GM23338 (cell line): ENCODE data around the gene SRSF5. TPM values are rescaled to one million over a fixed set of nuclear protein-coding genes. Genes with fewer than 3 reads are reported as not detected.
"Not testable (repeated sequence)": the region's sequence is repeated elsewhere in the genome, so short reads cannot be mapped to it uniquely, and the experiment has no call there.

Source experiments
- ATAC-seq: fragments of 200-7000 bp; cut with Tn5 transposase; 3 replicates; pipeline ENCODE4 v1.9.1; 2020
- DNase-seq: peaks from one replicate; pipeline ENCODE4 v3.0.0-alpha.2; 2015; ENCODE audit warnings: low spot score
- H2AFZ ChIP-seq: fragments of 200-600 bp; sonication (generic); 2 replicates; pipeline ENCODE4 v1.8.0; 2016; ENCODE audit warnings: antibody characterized with exemption, mild to moderate bottlenecking, moderate library complexity
- H3F3A ChIP-seq: fragments of 200-600 bp; sonication (generic); replicated peaks from 2 replicates; pipeline ENCODE4 v1.8.0; 2017; ENCODE audit warnings: antibody characterized with exemption, mixed run types, low read depth
- H3K27ac ChIP-seq: fragments of 200-600 bp; sonication (generic); 2 replicates; pipeline ENCODE4 v1.6.1; 2016; ENCODE audit warnings: low read depth
- H3K27me3 ChIP-seq: fragments of 200-600 bp; sonication (generic); 2 replicates; pipeline ENCODE4 v1.8.0; 2016; ENCODE audit warnings: mild to moderate bottlenecking, mixed run types, moderate library complexity; ENCODE audit not compliant: insufficient read depth
- H3K36me3 ChIP-seq: fragments of 200-600 bp; sonication (generic); 2 replicates; pipeline ENCODE4 v1.8.0; 2016; ENCODE audit warnings: mild to moderate bottlenecking; ENCODE audit not compliant: insufficient read depth
- H3K4me1 ChIP-seq: fragments of 200-600 bp; sonication (generic); 2 replicates; pipeline ENCODE4 v1.8.0; 2016; ENCODE audit warnings: mild to moderate bottlenecking, moderate library complexity; ENCODE audit not compliant: insufficient read depth
- H3K4me2 ChIP-seq: fragments of 200-600 bp; sonication (generic); 2 replicates; pipeline ENCODE4 v1.7.1; 2017; ENCODE audit warnings: mixed run types
- H3K4me3 ChIP-seq: fragments of 200-600 bp; sonication (generic); 2 replicates; pipeline ENCODE4 v1.6.1; 2016; ENCODE audit warnings: mixed run types
- H3K79me2 ChIP-seq: fragments of 200-600 bp; sonication (generic); replicated peaks from 2 replicates; pipeline ENCODE4 v1.8.0; 2017; ENCODE audit warnings: mild to moderate bottlenecking; ENCODE audit not compliant: insufficient read depth
- H3K9me2 ChIP-seq: fragments of 200-600 bp; sonication (generic); 2 replicates; pipeline ENCODE4 v1.8.0; 2017; ENCODE audit not compliant: insufficient read depth
- H4K20me1 ChIP-seq: fragments of 200-600 bp; sonication (generic); replicated peaks from 2 replicates; pipeline ENCODE4 v1.8.0; 2017; ENCODE audit warnings: mild to moderate bottlenecking; ENCODE audit not compliant: insufficient read depth
- H3K27ac Mint-ChIP-seq: 2 replicates; pipeline ENCODE4 v1.8.0; 2020; ENCODE audit warnings: inconsistent platforms, mild to moderate bottlenecking, moderate library complexity, mixed read lengths
- H3K27me3 Mint-ChIP-seq: 3 replicates; pipeline ENCODE4 v1.8.0; 2022; ENCODE audit warnings: low read depth, mild to moderate bottlenecking, moderate library complexity, mixed read lengths, inconsistent platforms; ENCODE audit not compliant: insufficient read depth, poor library complexity
- H3K36me3 Mint-ChIP-seq: 3 replicates; pipeline ENCODE4 v1.8.0; 2021; ENCODE audit warnings: low read depth, mild to moderate bottlenecking, inconsistent platforms, moderate library complexity, mixed read lengths
- H3K4me1 Mint-ChIP-seq: 3 replicates; pipeline ENCODE4 v1.8.0; 2020; ENCODE audit warnings: mild to moderate bottlenecking, inconsistent platforms, mixed read lengths
- H3K4me3 Mint-ChIP-seq: 3 replicates; pipeline ENCODE4 v1.8.0; 2021; ENCODE audit warnings: moderate library complexity, mild to moderate bottlenecking, inconsistent platforms, mixed read lengths
- H3K9me3 Mint-ChIP-seq: 3 replicates; pipeline ENCODE4 v1.8.0; 2020; ENCODE audit warnings: moderate library complexity, mild to moderate bottlenecking, inconsistent platforms, mixed read lengths
- CREB1 ChIP-seq: fragments of 250-450 bp; sonication (Bioruptor Pico); IDR thresholded peaks from 2 replicates; pipeline ENCODE4 v1.5.0; 2020; ENCODE audit warnings: low read depth, mild to moderate bottlenecking, moderate library complexity
- CTCF ChIP-seq, 2 experiments: fragments of 200-600 bp in 1 of 2; sonication (generic) in 1 of 2; conservative IDR thresholded peaks; 2 replicates each; pipeline versions ENCODE4 v1.5.1 to v1.6.1; 2016 to 2017; ENCODE audit warnings: antibody characterized with exemption in 2 of 2, low read depth in 2 of 2, mild to moderate bottlenecking in 2 of 2, moderate library complexity in 1 of 2
- POLR2AphosphoS5 ChIP-seq: IDR thresholded peaks from 2 replicates; pipeline ENCODE4 v1.6.1; 2016; ENCODE audit warnings: antibody characterized with exemption, low read depth
- STAT1 ChIP-seq: IDR thresholded peaks from one replicate; pipeline ENCODE4 v1.6.1; 2016; ENCODE audit warnings: antibody characterized with exemption; ENCODE audit not compliant: unreplicated experiment
- ZNF331 ChIP-seq: fragments of 250-450 bp; sonication (Bioruptor Pico); IDR thresholded peaks from 2 replicates; pipeline ENCODE4 v1.5.0; 2020; ENCODE audit warnings: low read depth, mild to moderate bottlenecking, moderate library complexity
- long read RNA-seq: library from polyadenylated mRNA; unstranded; transcript quantifications from one replicate; pipeline ENCODE4 v2.0.0, GENCODE V29; 2020; ENCODE audit not compliant: unreplicated experiment
- polyA plus RNA-seq: library from polyadenylated mRNA; unstranded; fragments of >200 nt; fragmentation: Nextera tagmentation; extraction: Ambion mirVana; gene quantifications from 2 replicates; pipeline ENCODE4 v1.2.1, GENCODE V29; 2016
- total RNA-seq: library from RNA; depleted of rRNA; stranded (reverse); fragments of >200 nt; shearing (Covaris generic); gene quantifications from 2 replicates; pipeline ENCODE4 v1.2.3, GENCODE V29; 2014; rRNA removed
- TF ChIP-seq, protein P1 (sequence below): IDR thresholded peaks from 2 replicates; pipeline ENCODE4 v1.6.1; 2016; ENCODE audit warnings: antibody characterized with exemption

The SRSF5 gene
- 172 and 204 TPM in 2 replicates for total RNA-seq
- polyA plus RNA-seq = 343 and 389 TPM in 2 replicates
- long read RNA-seq, transcript SRSF5-201 (8 exons, 1,638 nt) = minor isoform, 6 of 78 reads
- long read RNA-seq, transcript SRSF5-217 (8 exons, 1,500 nt) = major isoform, 35 of 78 reads
- long read RNA-seq, partial matches to known transcripts = 17 of 78 reads
- long read RNA-seq, other reads (novel, unspliced or antisense) = 20 of 78 reads

DNA sequence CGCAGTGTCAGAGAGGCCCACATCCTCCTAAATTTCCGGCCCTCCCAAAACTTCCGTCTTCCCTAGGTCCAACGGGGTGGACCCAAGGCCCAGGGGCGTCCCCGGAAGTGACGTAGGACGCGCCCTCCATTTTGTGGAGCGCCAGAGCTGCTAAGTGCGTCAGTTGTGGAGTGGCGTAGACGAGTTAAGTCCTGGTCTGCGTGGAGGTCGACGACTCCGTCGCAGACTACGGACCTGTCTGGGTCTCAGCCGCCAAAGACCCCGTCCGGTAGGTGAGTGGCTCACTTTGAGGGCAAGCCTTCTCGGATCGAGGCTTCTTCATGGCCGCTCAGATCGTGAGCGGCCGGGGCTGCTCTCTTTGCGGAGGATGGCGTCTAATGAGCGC is at the start of gene SRSF5:
Gene SRSF5, plus strand, starts transcription at position 159 of the 385 bp plus-strand sequence. CDS start 1,015 bp downstream, outside the sequence.
- Mint-ChIP-seq H3K27me3 (peaks cover 20% of the 10 kb centered on the region), H3K4me1 (peaks cover 21% of the 10 kb centered on the region), H3K27ac (peak within 1 kb of the TSS; percentile 100), H3K9me3 (peaks cover 4% of the 10 kb centered on the region; the same call in 1 of the 3 replicates), H3K4me3 (peak within 1 kb of the TSS; percentile 99), H3K36me3 (peaks cover 51% of the 10 kb centered on the region)
- Histone ChIP-seq H3K27me3 (no peaks in the 10 kb centered on the region), H4K20me1 (peaks cover 38% of the 10 kb centered on the region), H3K79me2 (peaks cover 44% of the 10 kb centered on the region), H3K4me2 (peak within 1 kb of the TSS; percentile 95), H3K27ac (peak within 1 kb of the TSS; percentile 100), H2AFZ (peak within 1 kb of the TSS; percentile 54; the same call in 1 of the 2 replicates), H3K4me3 (peak within 1 kb of the TSS; percentile 96), H3K4me1 (peaks cover 14% of the 10 kb centered on the region), H3F3A (peaks cover 7% of the 10 kb centered on the region), H3K36me3 (peaks cover 41% of the 10 kb centered on the region), H3K9me2 (no peaks in the 10 kb centered on the region)
- DNase-seq (no peak), ATAC-seq (peak; percentile 93)
- TF ChIP-seq CREB1 (CRISPR knock-in tag) (peak; percentile 95), STAT1 (no peak), POLR2AphosphoS5 (peak; percentile 100)
- TF ChIP-seq, protein P1, sequence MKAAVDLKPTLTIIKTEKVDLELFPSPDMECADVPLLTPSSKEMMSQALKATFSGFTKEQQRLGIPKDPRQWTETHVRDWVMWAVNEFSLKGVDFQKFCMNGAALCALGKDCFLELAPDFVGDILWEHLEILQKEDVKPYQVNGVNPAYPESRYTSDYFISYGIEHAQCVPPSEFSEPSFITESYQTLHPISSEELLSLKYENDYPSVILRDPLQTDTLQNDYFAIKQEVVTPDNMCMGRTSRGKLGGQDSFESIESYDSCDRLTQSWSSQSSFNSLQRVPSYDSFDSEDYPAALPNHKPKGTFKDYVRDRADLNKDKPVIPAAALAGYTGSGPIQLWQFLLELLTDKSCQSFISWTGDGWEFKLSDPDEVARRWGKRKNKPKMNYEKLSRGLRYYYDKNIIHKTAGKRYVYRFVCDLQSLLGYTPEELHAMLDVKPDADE = peak; percentile 85

- not testable (repeated sequence) for H3K27ac Mint-ChIP-seq
Observed at GRCh38 chr14:69718614-69719013, 48.3 kb upstream of the SRSF5 start.

GRCh38 chr14:69719501-69719951 is 47.4 kb upstream of the SRSF5 start:
- no peak overlapping the region for H3K4me3 Mint-ChIP-seq
- peaks cover 23% of the 10 kb centered on the region for H3K4me1 Mint-ChIP-seq
- no peak for DNase-seq
- H3K27ac ChIP-seq = no peak overlapping the region
- no peak overlapping the region for H3K4me2 ChIP-seq
- no peaks in the 10 kb centered on the region for H3K79me2 ChIP-seq
- ATAC-seq = peak; percentile 88
- H3K9me2 ChIP-seq = no peaks in the 10 kb centered on the region
- H3K27ac Mint-ChIP-seq = peak overlapping the region; percentile 31; the same call in 1 of the 2 replicates
- H3K27me3 ChIP-seq = no peaks in the 10 kb centered on the region
- H3K4me3 ChIP-seq = no peak overlapping the region
- H3K4me1 ChIP-seq = peaks cover 2% of the 10 kb centered on the region
- no peaks in the 10 kb centered on the region for H3K36me3 Mint-ChIP-seq
- no peaks in the 10 kb centered on the region for H3K36me3 ChIP-seq
- H3F3A ChIP-seq = 0 out of 2 replicates have a peak, but pooled peaks cover under 1% of the 10 kb centered on the region
- TF ChIP-seq ZNF331 (no peak), CTCF (conservative IDR thresholded peaks at IDR 0.05; ENCODE audit: low read depth in 2 of 2) (no peak), POLR2AphosphoS5 (no peak)
- no peaks in the 10 kb centered on the region for H3K9me3 Mint-ChIP-seq
- peak overlapping the region; percentile 84; the same call in 1 of the 2 replicates for H2AFZ ChIP-seq
- H3K27me3 Mint-ChIP-seq = peaks cover 8% of the 10 kb centered on the region
- H4K20me1 ChIP-seq = no peaks in the 10 kb centered on the region

More at GRCh38 chr14:69718614-69719013, 48.3 kb upstream of the SRSF5 start:
- H3K9me3 Mint-ChIP-seq, H3K27ac ChIP-seq, H3K4me3 ChIP-seq, H4K20me1 ChIP-seq, DNase-seq, H2AFZ ChIP-seq, H3K4me2 ChIP-seq, H3K36me3 Mint-ChIP-seq, H3K79me2 ChIP-seq, H3K27me3 ChIP-seq, H3F3A ChIP-seq, H3K4me3 Mint-ChIP-seq, ATAC-seq, H3K36me3 ChIP-seq, H3K9me2 ChIP-seq: not testable (repeated sequence)
- peaks cover 32% of the 10 kb centered on the region for H3K4me1 Mint-ChIP-seq
- H3K4me1 ChIP-seq = peaks cover 11% of the 10 kb centered on the region
- peaks cover 12% of the 10 kb centered on the region for H3K27me3 Mint-ChIP-seq
